AG10803 (cell line): ENCODE measurements around the gene PARD3.

Experiments
- DNase-seq: peaks from one replicate; pipeline ENCODE4 v3.0.0; 2010; ENCODE audit warnings: low read depth
- H3K4me3 ChIP-seq: 2 replicates; pipeline ENCODE4 v1.5.1; 2011; ENCODE audit warnings: mild to moderate bottlenecking, low read length, control low read depth
- TF ChIP-seq, protein P1 (sequence below): conservative IDR thresholded peaks from 2 replicates; pipeline ENCODE4 v1.5.1; 2011; ENCODE audit warnings: mild to moderate bottlenecking, low read length, control low read depth, inconsistent platforms

Gene PARD3

DNA sequence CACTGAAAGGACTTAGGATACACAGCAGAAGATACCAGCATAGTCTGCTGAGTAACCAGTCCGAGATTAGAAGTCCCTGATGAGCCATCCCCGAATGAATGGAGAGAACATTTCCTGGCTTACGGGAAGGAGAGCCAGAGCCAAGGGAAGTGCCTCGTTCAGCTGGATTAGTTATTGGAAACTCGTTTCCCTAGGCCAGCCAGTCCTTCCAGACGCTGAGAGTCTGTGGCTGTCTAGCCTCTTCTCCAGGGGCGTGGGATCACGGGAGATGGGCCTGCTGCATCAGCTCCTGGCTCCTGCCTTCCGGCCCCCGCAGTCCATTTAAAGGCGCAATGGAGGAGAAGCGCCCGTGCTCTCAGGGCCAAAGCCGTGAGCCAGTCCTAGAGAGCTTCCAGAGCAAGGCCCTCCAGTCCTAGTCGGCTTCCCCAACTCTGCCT is 712.8 kb downstream of the PARD3 start:
- TF ChIP-seq, protein P1, sequence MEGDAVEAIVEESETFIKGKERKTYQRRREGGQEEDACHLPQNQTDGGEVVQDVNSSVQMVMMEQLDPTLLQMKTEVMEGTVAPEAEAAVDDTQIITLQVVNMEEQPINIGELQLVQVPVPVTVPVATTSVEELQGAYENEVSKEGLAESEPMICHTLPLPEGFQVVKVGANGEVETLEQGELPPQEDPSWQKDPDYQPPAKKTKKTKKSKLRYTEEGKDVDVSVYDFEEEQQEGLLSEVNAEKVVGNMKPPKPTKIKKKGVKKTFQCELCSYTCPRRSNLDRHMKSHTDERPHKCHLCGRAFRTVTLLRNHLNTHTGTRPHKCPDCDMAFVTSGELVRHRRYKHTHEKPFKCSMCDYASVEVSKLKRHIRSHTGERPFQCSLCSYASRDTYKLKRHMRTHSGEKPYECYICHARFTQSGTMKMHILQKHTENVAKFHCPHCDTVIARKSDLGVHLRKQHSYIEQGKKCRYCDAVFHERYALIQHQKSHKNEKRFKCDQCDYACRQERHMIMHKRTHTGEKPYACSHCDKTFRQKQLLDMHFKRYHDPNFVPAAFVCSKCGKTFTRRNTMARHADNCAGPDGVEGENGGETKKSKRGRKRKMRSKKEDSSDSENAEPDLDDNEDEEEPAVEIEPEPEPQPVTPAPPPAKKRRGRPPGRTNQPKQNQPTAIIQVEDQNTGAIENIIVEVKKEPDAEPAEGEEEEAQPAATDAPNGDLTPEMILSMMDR: no peak
- peak overlapping the region; percentile 6 for H3K4me3 ChIP-seq
- peak; percentile 78 for DNase-seq

DNA sequence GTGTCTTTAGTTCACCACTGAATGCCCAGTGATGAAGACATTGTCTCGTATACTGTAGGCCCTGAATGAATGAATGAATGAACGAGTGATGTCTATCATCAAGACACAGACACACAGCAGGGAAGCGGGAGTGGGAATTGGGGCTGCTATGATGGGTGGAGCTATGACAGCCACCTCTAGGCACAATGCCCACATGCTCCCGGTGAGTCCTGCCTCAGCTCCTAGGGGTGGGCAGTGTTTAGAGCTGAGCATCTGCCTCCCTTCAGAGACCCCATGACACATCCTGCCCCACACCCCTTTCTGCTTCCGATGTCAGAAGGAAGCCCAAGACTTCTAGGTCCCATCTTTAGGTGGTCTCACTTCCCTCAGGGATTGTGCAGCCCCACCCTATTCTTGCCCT is 714.1 kb downstream of the PARD3 start:
- H3K4me3 ChIP-seq: no peak overlapping the region
- DNase-seq: no peak
- TF ChIP-seq, protein P1: no peak

DNA sequence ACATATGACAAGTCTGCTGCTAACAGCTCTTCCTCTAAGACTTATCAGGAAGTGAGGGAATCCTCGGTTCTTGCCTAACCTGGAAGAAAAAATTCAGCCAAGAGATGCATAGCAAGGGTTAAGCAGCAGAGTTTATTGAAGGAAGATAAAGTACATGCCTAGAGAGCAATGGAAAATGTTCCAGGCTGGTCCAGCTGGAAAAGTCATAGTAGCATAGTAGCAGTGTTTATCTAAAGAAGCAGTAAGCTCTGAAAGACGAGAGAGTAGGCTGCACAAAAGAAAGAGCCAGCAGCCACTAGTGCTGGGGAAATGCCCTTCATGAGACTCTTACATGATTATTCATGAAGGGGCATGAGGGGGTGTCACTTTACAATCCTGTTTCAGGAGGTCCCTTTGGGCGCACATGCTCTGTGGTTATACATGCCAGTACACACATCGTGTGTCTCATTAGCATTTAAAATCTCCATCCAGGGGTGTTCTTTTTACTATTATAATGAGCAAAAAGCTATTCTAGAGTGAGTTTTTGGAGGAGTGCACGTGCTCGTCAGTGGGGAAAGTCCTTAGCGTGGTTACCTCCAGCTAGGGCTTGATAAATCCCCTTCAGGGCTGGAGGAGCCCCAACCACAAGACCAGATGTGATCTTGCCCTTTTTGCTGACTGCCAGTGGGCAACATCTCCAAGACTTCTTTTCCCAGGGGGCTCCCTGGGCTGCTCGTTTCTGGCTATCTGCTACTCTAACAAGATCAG is 716.1 kb downstream of the PARD3 start:
- no peak overlapping the region for H3K4me3 ChIP-seq
- DNase-seq: no peak
- TF ChIP-seq, protein P1: no peak

DNA sequence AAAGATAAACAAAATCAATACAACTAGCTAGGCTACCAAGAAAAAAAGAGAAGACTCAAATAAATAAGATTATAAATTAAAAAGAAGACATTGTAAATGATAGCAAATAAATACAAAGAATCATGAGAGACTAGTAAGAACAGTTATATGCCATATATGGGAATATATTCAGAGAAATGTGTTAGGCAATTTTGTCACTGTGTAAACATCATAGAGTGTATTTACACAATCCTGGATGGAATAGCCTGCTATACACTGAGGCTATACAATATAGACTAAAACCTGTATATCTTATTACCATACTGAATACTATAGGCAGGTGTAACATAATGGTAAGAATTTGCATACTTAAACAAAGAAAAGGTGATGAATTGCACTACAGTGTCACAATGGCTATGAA is 717.4 kb downstream of the PARD3 start:
- no peak for DNase-seq
- TF ChIP-seq, protein P1: no peak
- H3K4me3 ChIP-seq: no peak overlapping the region

DNA sequence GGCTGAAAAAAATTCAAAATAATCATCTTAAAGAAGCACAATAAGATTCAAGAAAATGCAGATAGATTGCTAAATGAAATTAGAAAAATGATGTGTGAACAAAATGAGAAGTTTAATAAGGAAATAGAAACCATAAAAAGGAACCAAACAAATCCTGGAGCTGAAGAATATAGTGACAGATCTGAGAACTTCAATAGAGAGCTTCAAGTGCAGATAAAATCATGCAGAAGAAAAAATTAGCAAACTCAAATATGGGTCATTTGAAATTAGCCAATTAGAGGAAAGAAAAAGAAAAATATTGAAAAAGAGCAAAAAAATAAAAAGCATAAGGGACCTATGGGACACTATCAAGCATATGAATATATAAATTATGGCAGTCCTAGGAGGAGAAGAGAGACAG is 720.1 kb downstream of the PARD3 start:
- TF ChIP-seq, protein P1: no peak
- no peak for DNase-seq
- H3K4me3 ChIP-seq: no peak overlapping the region

DNA sequence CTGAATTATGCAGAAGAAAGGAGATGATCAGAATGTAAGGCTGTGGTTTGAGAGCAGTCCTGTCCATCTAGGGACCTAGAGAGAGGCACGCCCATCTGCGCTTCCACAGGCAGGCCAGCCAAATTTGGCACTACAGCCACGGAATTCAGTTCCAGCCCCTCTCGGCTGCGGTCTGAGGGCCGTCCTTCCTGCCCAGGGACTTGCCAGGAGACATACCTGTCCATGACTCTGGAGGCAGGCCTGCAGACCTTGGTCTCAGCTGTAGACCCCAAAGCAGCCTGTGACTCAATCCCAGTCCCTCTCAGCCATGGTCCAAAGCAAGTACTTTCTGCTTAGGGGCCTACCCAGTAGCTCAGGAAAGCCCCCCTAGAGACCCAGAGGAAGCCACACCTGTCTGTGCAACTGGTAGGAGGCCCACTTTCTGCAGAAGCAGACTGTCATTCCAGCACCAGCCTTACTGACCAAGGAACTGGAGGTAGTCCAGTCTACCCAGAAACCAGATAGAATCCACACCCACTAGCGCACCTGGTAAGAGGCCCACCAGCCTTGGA is 720.9 kb downstream of the PARD3 start:
- no peak overlapping the region for H3K4me3 ChIP-seq
- TF ChIP-seq, protein P1: no peak
- DNase-seq: no peak

DNA sequence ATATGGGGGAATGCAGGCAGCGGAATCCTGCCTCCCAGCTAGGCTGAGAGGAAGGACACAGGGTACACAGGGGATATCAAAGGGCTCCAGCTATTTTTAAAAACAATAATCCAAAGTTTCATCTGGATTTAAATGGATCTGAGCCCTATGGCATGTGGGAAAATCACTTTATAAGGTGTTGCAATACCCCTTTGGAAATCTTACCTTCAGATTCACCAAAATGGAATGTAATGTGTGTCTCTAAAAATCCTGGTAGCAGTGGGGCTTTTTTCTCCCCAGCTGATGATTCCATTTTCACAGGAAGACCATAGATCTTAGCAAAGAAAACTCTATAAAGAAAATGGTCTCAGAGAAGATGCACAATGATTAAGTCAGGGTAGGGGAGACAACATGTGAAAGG is 722.2 kb downstream of the PARD3 start:
- H3K4me3 ChIP-seq: no peak overlapping the region
- TF ChIP-seq, protein P1: no peak
- DNase-seq: peak; percentile 71
